ENCODE data around the gene ACER1. TPM values are rescaled to one million over a fixed set of nuclear protein-coding genes. Genes with fewer than 3 reads are reported as not detected.
"Not testable (repeated sequence)": the region's sequence is repeated elsewhere in the genome, so short reads cannot be mapped to it uniquely, and the experiment has no call there.

The ACER1 gene
- total and polyA plus RNA-seq, 8 donors = 0.15 to 0.30 TPM; not detected in 6

- Histone ChIP-seq H3K9me3 (peaks cover 0 to 3% of the 10 kb centered on the region in 2 donors), H3K27ac (no peak overlapping the region), H3K27me3 (peaks cover 0 to 30% of the 10 kb centered on the region in 2 donors), H3K4me3 (no peak overlapping the region), H3K36me3 (no peaks in the 10 kb centered on the region), H3K4me1 (no peaks in the 10 kb centered on the region)
- TF ChIP-seq CTCF (IDR thresholded peaks at IDR 0.05) = no peak
- ATAC-seq (no peak), DNase-seq (no peak)
- intact Hi-C loops (cut with DNase I) = no loop called here
Observed at GRCh38 chr19:6318772-6319171, 14.6 kb downstream of the ACER1 start.

- H3K36me3 ChIP-seq; H3K4me3 ChIP-seq; DNase-seq; H3K4me1 ChIP-seq; H3K27ac ChIP-seq; intact Hi-C loops (cut with DNase I); ATAC-seq: not testable (repeated sequence)
- H3K27me3 ChIP-seq = peaks cover 0 to 17% of the 10 kb centered on the region in 2 donors
- H3K9me3 ChIP-seq = peaks cover 0 to 13% of the 10 kb centered on the region in 2 donors
Observed at GRCh38 chr19:6315646-6316045, 17.8 kb downstream of the ACER1 start.

- no peaks in the 10 kb centered on the region for H3K4me1 ChIP-seq
- TF ChIP-seq CTCF (IDR thresholded peaks at IDR 0.05) = no peak
- intact Hi-C loops (cut with DNase I) = no loop called here
- DNase-seq = no peak
- no peak overlapping the region for H3K4me3 ChIP-seq
- H3K27me3 ChIP-seq = peaks cover 0 to 11% of the 10 kb centered on the region in 2 donors
- H3K9me3 ChIP-seq = peaks cover 0 to 13% of the 10 kb centered on the region in 2 donors
- no peaks in the 10 kb centered on the region for H3K36me3 ChIP-seq
- no peak for ATAC-seq
- no peak overlapping the region for H3K27ac ChIP-seq
Observed at GRCh38 chr19:6313398-6313969, 19.9 kb downstream of the ACER1 start.

GRCh38 chr19:6312018-6312417, 21.4 kb downstream of the ACER1 start:
- intact Hi-C loops (cut with DNase I) = no loop called here
- peak in 1 of 4 donors; percentile 5 for DNase-seq

GRCh38 chr19:6298413-6298812, 35.0 kb downstream of the ACER1 start:
- Histone ChIP-seq H3K27me3 (no peaks in the 10 kb centered on the region), H3K36me3 (no peaks in the 10 kb centered on the region), H3K27ac (no peak overlapping the region), H3K4me1 (no peaks in the 10 kb centered on the region), H3K4me3 (no peak overlapping the region), H3K9me3 (peaks cover 0 to 13% of the 10 kb centered on the region in 2 donors)
- DNase-seq (no peak), ATAC-seq (no peak)
- intact Hi-C loops (cut with DNase I) = no loop called here
- no peak for TF ChIP-seq CTCF (IDR thresholded peaks at IDR 0.05)

More at GRCh38 chr19:6312018-6312417, 21.4 kb downstream of the ACER1 start:
- no peaks in the 10 kb centered on the region for H3K4me1 ChIP-seq
- no peaks in the 10 kb centered on the region for H3K36me3 ChIP-seq
- no peak for TF ChIP-seq CTCF (IDR thresholded peaks at IDR 0.05)
- peaks cover 0 to 13% of the 10 kb centered on the region in 2 donors for H3K9me3 ChIP-seq
- peaks cover 0 to 11% of the 10 kb centered on the region in 2 donors for H3K27me3 ChIP-seq
- H3K4me3 ChIP-seq = no peak overlapping the region
- ATAC-seq = no peak
- no peak overlapping the region for H3K27ac ChIP-seq

- DNase-seq (no peak), ATAC-seq (no peak)
- Histone ChIP-seq H3K36me3 (no peaks in the 10 kb centered on the region), H3K9me3 (peaks cover 0 to 25% of the 10 kb centered on the region in 2 donors), H3K4me3 (no peak overlapping the region), H3K4me1 (no peaks in the 10 kb centered on the region), H3K27me3 (no peaks in the 10 kb centered on the region), H3K27ac (no peak overlapping the region)
- no peak for TF ChIP-seq CTCF (IDR thresholded peaks at IDR 0.05)
- intact Hi-C loops (cut with DNase I) = no loop called here
Observed at GRCh38 chr19:6297202-6297601, 36.2 kb downstream of the ACER1 start.

Data from left lung (tissue), 10 donors.